Measurements from ENCODE around the gene GTF3C4.

GTF3C4 gene, protein sequence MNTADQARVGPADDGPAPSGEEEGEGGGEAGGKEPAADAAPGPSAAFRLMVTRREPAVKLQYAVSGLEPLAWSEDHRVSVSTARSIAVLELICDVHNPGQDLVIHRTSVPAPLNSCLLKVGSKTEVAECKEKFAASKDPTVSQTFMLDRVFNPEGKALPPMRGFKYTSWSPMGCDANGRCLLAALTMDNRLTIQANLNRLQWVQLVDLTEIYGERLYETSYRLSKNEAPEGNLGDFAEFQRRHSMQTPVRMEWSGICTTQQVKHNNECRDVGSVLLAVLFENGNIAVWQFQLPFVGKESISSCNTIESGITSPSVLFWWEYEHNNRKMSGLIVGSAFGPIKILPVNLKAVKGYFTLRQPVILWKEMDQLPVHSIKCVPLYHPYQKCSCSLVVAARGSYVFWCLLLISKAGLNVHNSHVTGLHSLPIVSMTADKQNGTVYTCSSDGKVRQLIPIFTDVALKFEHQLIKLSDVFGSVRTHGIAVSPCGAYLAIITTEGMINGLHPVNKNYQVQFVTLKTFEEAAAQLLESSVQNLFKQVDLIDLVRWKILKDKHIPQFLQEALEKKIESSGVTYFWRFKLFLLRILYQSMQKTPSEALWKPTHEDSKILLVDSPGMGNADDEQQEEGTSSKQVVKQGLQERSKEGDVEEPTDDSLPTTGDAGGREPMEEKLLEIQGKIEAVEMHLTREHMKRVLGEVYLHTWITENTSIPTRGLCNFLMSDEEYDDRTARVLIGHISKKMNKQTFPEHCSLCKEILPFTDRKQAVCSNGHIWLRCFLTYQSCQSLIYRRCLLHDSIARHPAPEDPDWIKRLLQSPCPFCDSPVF

GRCh38 chr9:132670457-132671391 lies at the start of gene GTF3C4:
TSS of gene GTF3C4 (plus strand) at chr9:132670464. CDS start at chr9:132670599, 135 bp downstream.
- DNase-seq = peak; percentile 23

GRCh38 chr9:132622159-132622558 lies 48.1 kb upstream of the GTF3C4 start:
- DNase-seq = no peak

DNA sequence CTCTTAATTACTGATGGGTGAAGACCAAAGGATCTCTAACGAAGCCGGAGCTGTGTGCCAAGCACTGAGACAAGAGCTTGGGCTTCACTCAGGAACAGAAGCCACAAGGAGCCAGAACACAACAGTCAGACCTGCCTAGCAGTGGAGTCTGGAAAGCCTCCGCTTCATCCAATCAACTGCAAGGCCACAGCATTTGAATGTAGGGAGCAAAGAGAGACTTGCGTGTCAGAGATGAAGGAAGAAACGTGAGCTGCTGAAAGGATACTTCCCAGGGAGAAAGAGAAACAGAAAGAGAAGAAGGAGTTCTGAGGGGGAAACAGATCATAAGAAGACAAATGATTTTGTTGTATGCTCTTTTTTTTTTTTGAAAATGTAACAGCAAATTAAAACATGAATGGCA lies 44.0 kb upstream of the GTF3C4 start:
- no peak for DNase-seq

GRCh38 chr9:132627106-132627505 lies 43.2 kb upstream of the GTF3C4 start:
- no peak for DNase-seq

- DNase-seq = no peak
Observed at GRCh38 chr9:132627594-132627993, 42.7 kb upstream of the GTF3C4 start.

DNA sequence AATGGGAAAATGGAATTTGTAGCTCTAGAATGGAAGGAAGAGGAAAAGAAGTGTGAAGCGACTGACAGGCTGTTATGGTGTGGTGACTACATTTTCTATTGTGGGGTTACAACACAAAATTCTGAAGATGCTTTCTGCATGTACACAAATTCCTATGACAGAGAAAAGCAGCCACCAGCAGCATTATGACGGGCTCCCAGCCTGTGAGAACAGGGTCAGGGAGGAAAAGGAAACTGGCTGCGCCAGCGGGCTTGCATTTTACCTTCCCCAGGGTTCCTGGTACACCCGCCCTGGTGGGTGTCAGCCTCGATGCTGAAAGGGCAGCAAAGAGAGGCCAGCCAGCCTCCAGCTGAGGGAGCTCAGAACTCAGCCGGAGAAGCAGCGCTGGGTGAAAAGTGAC lies 41.5 kb upstream of the GTF3C4 start:
- DNase-seq = no peak

DNA sequence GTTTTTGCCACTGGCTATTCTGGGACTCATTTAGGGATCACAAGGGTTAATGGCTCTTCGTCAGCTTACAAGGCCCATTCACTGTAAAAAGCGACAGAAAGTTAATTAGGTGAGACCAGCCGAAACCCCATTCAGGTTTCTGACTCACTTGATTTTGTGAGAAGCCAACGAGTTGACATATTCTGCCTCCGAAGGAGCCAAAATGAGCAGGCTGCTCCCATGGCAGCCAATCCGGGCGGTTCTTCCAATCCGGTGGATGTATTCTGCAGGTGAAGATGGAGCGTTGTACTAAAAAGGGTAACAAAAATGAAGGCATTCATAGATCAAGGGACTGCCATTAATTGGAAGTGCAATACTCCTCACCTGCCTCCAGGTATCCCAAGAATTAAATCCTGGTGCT lies 40.1 kb upstream of the GTF3C4 start:
- no peak for DNase-seq

DNA sequence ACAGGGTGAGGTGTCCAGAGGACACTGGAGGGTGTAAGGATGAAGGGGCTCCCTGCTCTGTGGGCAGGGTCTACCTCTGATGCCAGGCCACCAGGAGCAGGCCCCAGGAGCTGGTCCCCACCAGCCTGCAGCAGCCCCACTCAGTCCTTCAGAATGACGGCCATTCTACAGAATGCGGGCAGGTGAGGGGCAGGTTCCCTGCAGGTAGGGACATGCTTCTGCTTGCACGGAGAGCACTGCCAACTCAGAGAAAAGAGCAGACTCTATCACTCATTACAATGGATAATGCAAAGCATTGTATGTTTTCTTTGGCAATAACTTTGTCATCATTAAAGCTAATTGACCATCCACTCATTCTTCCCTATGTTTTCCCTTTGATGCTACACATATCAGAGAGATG lies 39.5 kb upstream of the GTF3C4 start:
- no peak for DNase-seq

DNA sequence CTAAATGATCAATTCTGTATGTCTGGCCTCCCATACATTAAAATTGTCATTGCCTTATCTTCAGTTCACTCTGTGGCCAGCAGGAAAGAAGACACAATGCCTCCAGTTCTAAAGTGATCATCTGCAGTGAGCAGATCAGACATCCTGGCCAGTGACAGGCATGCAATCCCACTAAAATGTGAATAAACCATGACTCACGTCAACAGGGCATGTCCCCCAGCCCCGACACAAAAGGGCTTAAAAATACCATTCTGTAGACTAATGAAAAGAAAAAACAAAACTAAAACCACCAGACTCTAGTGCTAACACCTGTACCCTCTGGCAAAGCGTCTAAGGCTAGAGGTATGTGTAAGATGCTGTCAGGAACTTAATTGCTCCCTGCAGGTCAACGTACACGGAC lies 39.0 kb upstream of the GTF3C4 start:
- DNase-seq = no peak

DNA sequence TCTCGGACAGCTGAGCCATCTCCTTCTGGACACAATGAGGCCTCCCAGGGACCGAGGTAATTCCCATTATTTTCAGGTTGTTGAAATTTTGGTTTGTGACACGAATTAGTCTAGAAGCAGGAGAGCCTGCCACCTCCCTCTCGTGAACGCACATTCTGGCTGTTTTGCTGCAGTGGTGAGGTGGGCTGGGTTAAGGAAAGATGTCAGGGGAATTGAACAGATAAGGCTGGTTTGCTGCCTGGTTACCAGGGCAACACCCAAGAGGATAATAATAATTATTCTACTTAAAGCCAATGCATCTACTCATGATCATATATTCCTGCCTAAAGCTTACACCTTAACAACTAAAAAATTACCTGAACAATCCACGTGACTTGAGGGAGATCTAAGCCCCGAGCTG lies 38.6 kb upstream of the GTF3C4 start:
- no peak for DNase-seq

DNA sequence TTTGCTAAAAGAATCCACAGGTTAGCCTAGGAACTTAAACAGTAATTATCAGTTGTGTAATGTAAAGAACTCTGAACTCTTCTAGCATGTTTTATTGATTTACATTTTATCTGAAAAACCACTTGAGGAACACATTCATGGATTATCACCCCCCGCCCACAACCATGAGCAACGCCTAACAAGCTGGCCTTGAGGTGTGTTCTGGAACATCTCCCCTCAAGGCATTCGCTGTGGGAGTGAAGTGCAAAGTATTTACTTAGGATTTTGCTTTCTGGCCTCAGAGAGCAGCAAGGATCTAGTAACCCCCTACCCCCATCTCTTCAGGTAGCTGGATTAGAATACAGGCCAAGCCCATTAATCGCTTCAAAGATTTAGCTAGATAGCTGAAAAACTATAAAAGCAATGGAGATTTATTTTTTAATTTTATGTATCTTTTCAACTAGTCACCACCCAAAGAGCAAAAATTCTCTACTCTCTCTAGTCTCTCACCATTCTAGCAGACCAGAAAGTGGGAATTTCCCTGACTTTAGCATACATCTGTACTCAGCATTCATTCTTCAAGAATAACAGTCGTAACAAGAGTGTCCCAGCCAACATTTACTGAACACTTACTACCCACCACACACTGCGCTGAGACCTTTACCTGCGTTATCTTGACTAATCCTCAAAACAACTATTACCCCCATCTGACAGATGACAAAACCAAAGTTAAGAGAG lies 37.7 kb upstream of the GTF3C4 start:
- DNase-seq = no peak

DNA sequence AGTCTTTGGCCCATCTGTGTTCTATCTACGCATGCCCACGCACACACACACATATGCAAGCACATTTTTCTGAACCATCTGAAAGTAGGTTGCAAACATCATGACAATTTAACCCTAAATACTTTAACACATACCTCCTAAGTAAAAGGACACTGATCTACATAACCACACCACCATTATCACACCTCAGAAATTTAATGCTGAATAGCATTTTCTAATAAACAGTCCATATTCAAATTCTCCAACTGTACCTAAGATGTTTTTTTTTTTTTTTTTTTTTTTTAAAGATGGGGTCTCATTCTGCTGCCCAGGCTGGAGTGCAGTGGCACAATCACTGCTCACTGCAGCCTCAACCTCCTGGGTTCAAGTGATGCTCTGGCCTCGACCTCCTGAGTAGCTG lies 35.9 kb upstream of the GTF3C4 start:
- DNase-seq = no peak

- no peak for DNase-seq
Observed at GRCh38 chr9:132637351-132637750, 32.9 kb upstream of the GTF3C4 start.

DNA sequence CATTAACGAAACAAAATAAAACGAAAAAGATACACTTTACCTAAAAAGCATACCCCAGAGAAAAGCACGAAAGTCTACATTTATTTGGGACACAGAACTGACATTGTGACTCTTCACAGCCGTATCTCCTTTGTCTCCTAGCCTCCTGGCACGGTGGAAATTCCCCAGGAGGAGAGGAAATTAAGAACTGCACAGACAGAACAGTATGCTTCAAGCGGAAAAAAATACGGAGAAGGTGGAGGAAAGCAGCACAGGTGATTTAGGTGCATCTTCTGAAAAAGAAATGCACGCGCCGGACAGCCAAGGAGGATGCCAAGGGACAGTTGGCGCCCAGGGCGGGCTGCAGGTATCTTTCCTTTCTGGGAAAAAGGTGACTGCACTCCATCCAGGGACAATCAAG lies 32.5 kb upstream of the GTF3C4 start:
- DNase-seq = no peak

DNA sequence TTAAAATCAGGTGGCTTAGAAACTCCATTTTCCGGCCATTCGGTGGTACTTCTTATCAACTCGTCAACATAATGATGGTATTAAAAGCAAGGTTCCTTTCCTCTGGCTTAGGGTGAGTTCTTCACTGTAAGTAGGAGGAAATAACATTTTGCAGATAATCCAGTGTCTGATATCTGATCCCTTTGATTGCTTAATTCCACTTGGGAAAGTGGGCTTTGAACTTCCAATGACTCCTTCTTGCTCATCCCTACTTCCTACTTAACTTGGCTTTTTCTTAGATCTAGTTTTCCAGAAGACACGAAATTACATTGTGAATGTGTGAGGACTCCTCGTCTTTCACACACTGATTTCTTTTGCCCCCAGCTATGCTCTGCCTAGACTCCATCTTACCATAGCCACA lies 32.0 kb upstream of the GTF3C4 start:
- DNase-seq = no peak

GRCh38 chr9:132639322-132639721 lies 30.9 kb upstream of the GTF3C4 start:
- DNase-seq = no peak

DNA sequence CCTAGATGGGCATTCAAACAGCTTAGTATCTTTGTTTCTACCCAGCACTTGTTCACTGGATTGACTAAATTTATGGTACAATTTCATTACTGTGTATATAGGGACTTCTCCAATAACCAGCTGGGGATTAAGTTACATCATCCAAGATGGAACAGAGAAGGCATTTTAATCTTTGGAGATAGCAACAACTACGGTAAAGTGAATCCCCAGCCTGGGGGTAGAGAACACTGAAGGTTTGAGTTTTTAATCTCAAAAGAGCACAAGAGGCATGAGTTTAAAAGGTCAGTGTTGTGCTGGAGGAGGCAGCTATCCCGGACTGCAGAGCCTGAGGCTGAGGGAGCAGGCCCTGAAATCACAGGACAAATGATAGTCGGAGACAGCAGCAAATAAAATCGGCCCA lies 29.0 kb upstream of the GTF3C4 start:
- no peak for DNase-seq

- DNase-seq = no peak
Observed at GRCh38 chr9:132644251-132644650, 26.0 kb upstream of the GTF3C4 start.

DNA sequence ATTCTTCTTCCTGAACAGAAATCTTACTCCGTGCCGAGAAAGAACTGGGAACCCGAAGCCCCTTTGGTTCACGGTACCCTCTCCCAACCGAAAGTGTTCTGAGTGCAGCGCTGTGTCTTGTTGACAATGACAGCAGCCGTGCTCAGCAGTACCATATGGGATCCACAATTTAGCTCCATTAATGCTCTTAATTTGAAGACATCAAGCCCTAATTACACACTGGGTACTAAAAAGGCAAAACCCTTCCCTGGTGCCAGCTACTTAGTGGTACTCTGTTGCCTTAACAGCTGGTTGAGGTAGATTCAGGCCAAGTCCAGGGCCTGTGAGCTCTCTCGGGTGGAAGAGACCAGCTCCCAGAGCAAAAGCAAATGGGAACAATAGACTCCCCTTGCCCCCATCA lies 25.0 kb upstream of the GTF3C4 start:
- no peak for DNase-seq

GRCh38 chr9:132645711-132646110 lies 24.6 kb upstream of the GTF3C4 start:
- DNase-seq = no peak

DNA sequence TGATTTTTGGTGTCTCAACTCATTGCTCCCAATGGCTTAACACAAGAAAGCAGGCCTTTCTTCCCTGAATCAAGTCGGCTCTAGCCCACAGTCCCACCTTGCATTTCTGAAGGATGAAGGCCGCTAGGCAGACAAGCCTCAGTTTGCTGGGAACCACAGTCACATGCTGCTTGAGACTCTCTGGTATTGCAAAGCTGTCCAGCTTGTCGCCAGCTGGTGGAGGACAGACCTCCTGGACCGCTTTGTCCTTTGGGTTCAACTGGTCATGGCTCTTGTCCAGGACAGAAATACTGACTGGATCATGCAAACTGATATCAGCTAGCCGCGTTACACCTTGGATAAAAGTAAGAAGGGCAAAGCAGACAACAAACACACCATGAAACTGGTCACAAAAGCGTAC lies 23.5 kb upstream of the GTF3C4 start:
- no peak for DNase-seq

DNA sequence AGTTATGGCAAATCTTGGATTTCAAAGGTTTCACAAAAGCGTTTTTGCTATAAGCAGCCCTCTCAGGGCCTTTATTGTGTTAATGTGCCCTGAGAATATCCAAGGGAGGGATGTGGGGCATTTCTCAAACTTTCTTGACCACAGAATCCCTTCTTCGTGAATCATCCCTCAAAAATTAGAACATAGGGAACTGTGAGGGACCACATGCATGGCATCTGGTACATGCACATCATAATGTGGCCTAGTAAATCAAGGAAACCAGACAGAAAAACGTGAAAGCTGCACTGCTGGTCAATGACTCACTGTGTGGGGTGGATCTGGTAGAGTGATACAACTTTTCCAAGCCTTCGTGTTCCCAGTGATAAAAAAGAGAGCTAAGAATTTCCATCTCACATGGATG lies 22.9 kb upstream of the GTF3C4 start:
- no peak for DNase-seq

All from right hindlimb (tissue), 1 donor.